ENCODE data around the gene ANP32D. TPM values are rescaled to one million over a fixed set of nuclear protein-coding genes. Genes with fewer than 3 reads are reported as not detected.
"Not testable (repeated sequence)": the region's sequence is repeated elsewhere in the genome, so short reads cannot be mapped to it uniquely, and the experiment has no call there.

Gene ANP32D
- total and polyA plus RNA-seq, 4 experiments from 2014 or later: not detected

DNA sequence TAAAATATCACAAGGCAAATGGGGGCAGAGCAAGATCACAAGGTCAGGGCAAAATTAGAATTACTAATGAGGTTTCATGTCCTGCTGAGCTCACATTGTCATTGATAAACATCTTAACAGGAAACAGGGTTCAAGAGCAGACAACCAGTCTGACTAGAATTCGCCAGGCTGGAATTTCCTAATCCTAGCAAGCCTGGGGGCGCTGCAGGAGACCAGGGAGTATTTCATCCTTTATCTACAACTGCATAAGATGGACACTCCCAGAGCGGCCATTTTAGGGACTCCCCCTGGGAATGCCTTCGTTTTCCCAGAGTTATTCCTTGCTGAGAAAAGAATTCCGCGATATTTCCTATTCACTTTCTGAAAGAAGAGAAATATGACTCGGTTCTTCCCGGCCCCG is 3.3 kb upstream of the ANP32D start:
- POLR2A ChIA-PET (ENCODE audit: partially characterized antibody); H3K4me1 ChIP-seq (ENCODE audit: insufficient read depth, low read length); H3K4me3 ChIP-seq (ENCODE audit: low read length in 2 of 2); H3K27ac ChIP-seq (ENCODE audit: low read depth, low read length); H3K27me3 ChIP-seq (ENCODE audit: insufficient read depth, low read length); H3K9me3 ChIP-seq (ENCODE audit: control insufficient read depth in 1 of 2, low read length in 2 of 2); CTCF ChIA-PET (ENCODE audit: partially characterized antibody); H3K36me3 Mint-ChIP-seq; DNase-seq; H3K36me3 ChIP-seq (ENCODE audit: insufficient read depth, low read length); intact Hi-C loops (cut with micrococcal nuclease); H3K27ac Mint-ChIP-seq; H3K4me3 Mint-ChIP-seq; H3K4me1 Mint-ChIP-seq: not testable (repeated sequence)
- H3K27me3 Mint-ChIP-seq: peaks cover 12 to 13% of the 10 kb centered on the region in 2 donors
- H3K9me3 Mint-ChIP-seq: peaks cover 11 to 58% (median 44%) of the 10 kb centered on the region in 8 donors

DNA sequence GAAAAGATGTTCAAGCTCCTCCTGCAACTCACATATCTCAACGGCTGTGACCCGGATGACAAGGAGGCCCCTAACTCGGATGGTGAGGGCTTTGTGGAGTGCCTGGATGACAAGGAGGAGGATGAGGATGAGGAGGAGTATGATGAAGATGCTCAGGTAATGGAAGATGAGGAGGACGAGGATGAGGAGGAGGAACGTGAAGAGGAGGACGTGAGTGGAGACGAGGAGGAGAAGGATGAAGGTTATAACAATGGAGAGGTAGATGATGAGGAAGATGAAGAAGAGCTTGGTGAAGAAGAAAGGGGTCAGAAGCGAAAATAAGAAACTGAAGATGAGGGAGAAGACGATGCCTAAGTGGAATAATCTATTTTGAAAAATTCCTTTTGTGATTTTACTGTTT is 702 bp downstream of the ANP32D start:
- no peaks in the 10 kb centered on the region for H3K4me1 ChIP-seq (ENCODE audit: insufficient read depth, low read length)
- no peak overlapping the region for H3K27ac ChIP-seq (ENCODE audit: low read depth, low read length)
- H3K9me3 Mint-ChIP-seq: peaks cover 9 to 50% (median 39%) of the 10 kb centered on the region in 8 donors
- H3K4me3 ChIP-seq (ENCODE audit: low read length in 2 of 2): no peak overlapping the region
- H3K27me3 Mint-ChIP-seq: peaks cover 15 to 16% of the 10 kb centered on the region in 2 donors
- no peaks in the 10 kb centered on the region for H3K4me1 Mint-ChIP-seq
- peaks cover 0 to 7% of the 10 kb centered on the region in 2 donors for H3K9me3 ChIP-seq (ENCODE audit: control insufficient read depth in 1 of 2, low read length in 2 of 2)
- no peaks in the 10 kb centered on the region for H3K27me3 ChIP-seq (ENCODE audit: insufficient read depth, low read length)
- intact Hi-C loops (cut with micrococcal nuclease): no loop called here
- H3K27ac Mint-ChIP-seq: no peak overlapping the region
- DNase-seq: no peak
- CTCF ChIA-PET (ENCODE audit: partially characterized antibody): no interaction called here
- H3K36me3 ChIP-seq (ENCODE audit: insufficient read depth, low read length): no peaks in the 10 kb centered on the region
- no peak overlapping the region for H3K4me3 Mint-ChIP-seq
- POLR2A ChIA-PET (ENCODE audit: partially characterized antibody): no interaction called here
- H3K36me3 Mint-ChIP-seq: peaks cover 5 to 9% of the 10 kb centered on the region in 2 donors

DNA sequence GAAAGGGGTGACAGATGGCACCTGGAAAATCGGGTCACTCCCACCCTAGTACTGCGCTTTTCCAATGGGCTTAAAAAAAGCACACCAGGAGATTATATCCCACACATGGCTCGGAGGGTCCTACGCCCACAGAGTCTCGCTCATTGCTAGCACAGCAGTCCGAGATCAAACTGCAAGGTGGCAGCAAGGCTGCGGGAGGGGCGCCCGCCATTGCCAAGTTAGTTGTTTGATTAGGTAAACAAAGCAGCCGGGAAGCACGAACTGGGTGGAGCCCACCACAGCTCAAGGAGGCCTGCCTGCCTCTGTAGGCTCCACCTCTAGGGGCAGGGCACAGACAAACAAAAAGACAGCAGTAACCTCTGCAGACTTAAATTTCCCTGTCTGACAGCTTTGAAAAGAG is 2.1 kb downstream of the ANP32D start:
- H3K27ac Mint-ChIP-seq; DNase-seq; H3K36me3 ChIP-seq (ENCODE audit: insufficient read depth, low read length); H3K4me1 ChIP-seq (ENCODE audit: insufficient read depth, low read length); H3K36me3 Mint-ChIP-seq; CTCF ChIA-PET (ENCODE audit: partially characterized antibody); H3K27me3 ChIP-seq (ENCODE audit: insufficient read depth, low read length); POLR2A ChIA-PET (ENCODE audit: partially characterized antibody); H3K4me3 ChIP-seq (ENCODE audit: low read length in 2 of 2); H3K4me3 Mint-ChIP-seq; intact Hi-C loops (cut with micrococcal nuclease); H3K4me1 Mint-ChIP-seq; H3K27ac ChIP-seq (ENCODE audit: low read depth, low read length); H3K9me3 ChIP-seq (ENCODE audit: control insufficient read depth in 1 of 2, low read length in 2 of 2): not testable (repeated sequence)
- H3K9me3 Mint-ChIP-seq: peaks cover 9 to 42% (median 29%) of the 10 kb centered on the region in 8 donors
- peaks cover 15 to 16% of the 10 kb centered on the region in 2 donors for H3K27me3 Mint-ChIP-seq

DNA sequence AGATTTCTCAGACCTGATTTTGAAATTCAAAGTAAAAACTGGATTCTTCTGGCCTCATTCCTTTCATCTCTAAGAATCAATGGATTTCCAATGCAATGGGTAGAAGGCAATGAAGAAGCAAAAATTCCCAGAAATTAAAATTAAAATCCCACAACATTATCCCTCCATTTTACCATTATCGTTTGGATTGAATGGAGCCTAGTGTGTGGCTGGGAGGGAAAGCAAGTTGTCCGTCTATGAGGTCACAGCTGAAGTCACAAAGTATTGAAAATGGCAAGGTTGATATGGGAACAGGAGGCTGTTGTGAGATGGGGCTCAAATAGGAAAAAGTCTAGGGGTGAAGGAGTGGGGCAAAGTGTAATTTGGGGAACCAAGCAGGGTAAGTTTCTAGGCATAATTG is 9.8 kb downstream of the ANP32D start, which contains the start of gene C12orf54:
Gene C12orf54 (plus strand): TSS at position 301 of the 400 bp plus-strand sequence. CDS start 799 bp downstream, outside the sequence.
- intact Hi-C loops (cut with micrococcal nuclease): no loop called here
- H3K4me3 ChIP-seq (ENCODE audit: low read length in 2 of 2): no peak within 1 kb of the TSS
- DNase-seq: no peak
- H3K36me3 ChIP-seq (ENCODE audit: insufficient read depth, low read length): no peaks in the 10 kb centered on the region
- Mint-ChIP-seq H3K27me3 (peaks cover 9 to 11% of the 10 kb centered on the region in 2 donors), H3K4me3 (no peak within 1 kb of the TSS), H3K4me1 (no peaks in the 10 kb centered on the region), H3K9me3 (peaks cover 3 to 19% (median 9%) of the 10 kb centered on the region in 8 donors), H3K36me3 (peaks cover 0 to 4% of the 10 kb centered on the region in 2 donors), H3K27ac (peak within 1 kb of the TSS in 1 of 7 donors; percentile 1)
- POLR2A ChIA-PET (ENCODE audit: partially characterized antibody): interaction anchor here (0.6 kb wide), 1 partner anchor 11 kb away, joined by 3 read pairs; no protein-coding TSS in a partner anchor
- H3K27me3 ChIP-seq (ENCODE audit: insufficient read depth, low read length): no peaks in the 10 kb centered on the region
- H3K27ac ChIP-seq (ENCODE audit: low read depth, low read length): no peak within 1 kb of the TSS
- no peaks in the 10 kb centered on the region for H3K9me3 ChIP-seq (ENCODE audit: control insufficient read depth in 1 of 2, low read length in 2 of 2)
- CTCF ChIA-PET (ENCODE audit: partially characterized antibody): no interaction called here
- no peaks in the 10 kb centered on the region for H3K4me1 ChIP-seq (ENCODE audit: insufficient read depth, low read length)

DNA sequence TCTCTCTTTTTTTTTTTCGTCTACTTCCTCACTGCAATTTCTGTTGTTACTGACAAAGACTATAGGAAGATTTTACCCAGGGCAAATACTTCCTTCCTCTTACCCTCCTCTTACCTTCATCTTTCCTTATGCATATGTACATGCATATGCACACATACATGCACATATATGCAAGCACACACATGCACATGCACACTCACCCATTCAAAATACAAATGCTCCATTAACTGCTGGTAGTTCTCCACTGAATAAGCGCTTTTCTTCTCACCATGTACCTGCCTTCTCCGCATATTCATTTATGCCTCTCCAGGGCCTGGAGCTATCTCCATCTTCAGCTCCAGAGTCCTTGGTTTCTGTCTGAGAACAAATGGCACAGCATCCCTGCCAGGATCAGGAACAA is 10.6 kb downstream of the ANP32D start:
- ChIA-PET CTCF (ENCODE audit: partially characterized antibody) (no interaction called here), POLR2A (ENCODE audit: partially characterized antibody) (no interaction called here)
- no peaks in the 10 kb centered on the region for H3K4me1 ChIP-seq (ENCODE audit: insufficient read depth, low read length)
- no peaks in the 10 kb centered on the region for H3K36me3 ChIP-seq (ENCODE audit: insufficient read depth, low read length)
- Mint-ChIP-seq H3K4me1 (no peaks in the 10 kb centered on the region), H3K27ac (peak overlapping the region in 1 of 7 donors; percentile 1), H3K9me3 (peaks cover 3 to 17% (median 9%) of the 10 kb centered on the region in 8 donors), H3K36me3 (peaks cover 0 to 4% of the 10 kb centered on the region in 2 donors), H3K4me3 (no peak overlapping the region), H3K27me3 (peaks cover 9% of the 10 kb centered on the region in 2 donors)
- no peaks in the 10 kb centered on the region for H3K9me3 ChIP-seq (ENCODE audit: control insufficient read depth in 1 of 2, low read length in 2 of 2)
- no peak overlapping the region for H3K27ac ChIP-seq (ENCODE audit: low read depth, low read length)
- DNase-seq: no peak
- intact Hi-C loops (cut with micrococcal nuclease): no loop called here
- no peak overlapping the region for H3K4me3 ChIP-seq (ENCODE audit: low read length in 2 of 2)
- no peaks in the 10 kb centered on the region for H3K27me3 ChIP-seq (ENCODE audit: insufficient read depth, low read length)

DNA sequence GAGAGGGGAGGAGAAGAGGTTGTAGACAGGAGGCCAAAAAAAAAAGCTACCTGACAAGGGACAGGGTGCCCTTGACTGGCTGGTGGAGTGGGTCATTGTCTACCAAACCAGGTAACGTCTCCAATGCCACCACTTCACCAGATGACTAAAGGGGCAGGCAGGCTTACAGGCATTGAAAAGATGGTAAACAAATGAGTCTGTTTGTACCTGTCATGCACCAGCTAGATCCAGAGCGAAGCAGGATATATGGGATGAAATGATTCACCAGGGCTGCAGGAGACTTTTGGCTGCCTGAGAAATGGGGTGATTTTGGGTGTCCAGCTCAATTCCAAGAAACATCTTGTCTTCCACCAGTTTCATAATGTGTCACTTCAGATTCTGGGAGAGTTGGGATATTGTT is 13.9 kb downstream of the ANP32D start:
- intact Hi-C loops (cut with micrococcal nuclease): no loop called here

DNA sequence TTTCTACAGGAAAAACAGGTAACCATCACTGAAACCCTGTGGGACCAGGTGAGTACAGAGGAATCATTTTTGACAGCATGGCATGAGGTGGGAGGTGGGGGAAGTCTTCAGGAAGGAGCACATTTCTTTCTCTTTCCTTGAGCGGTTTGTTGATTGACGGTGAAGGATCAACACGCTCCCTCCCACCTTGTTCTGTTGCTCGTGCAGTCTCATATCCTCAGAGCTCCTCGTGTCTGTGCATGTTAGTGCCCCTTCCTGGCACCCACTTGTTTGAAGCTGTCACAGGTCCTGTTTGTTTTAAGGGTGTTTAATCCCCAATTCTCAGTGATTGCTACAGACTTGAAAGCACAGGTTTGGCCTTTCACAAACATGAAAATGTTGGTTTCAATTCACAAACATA is 14.3 kb downstream of the ANP32D start:
- H3K36me3 ChIP-seq (ENCODE audit: insufficient read depth, low read length): no peaks in the 10 kb centered on the region
- intact Hi-C loops (cut with micrococcal nuclease): no loop called here
- DNase-seq: no peak
- H3K27ac ChIP-seq (ENCODE audit: low read depth, low read length): no peak overlapping the region
- Mint-ChIP-seq H3K36me3 (peaks cover 0 to 4% of the 10 kb centered on the region in 2 donors), H3K4me1 (no peaks in the 10 kb centered on the region), H3K9me3 (peaks cover 0 to 4% (median 0%) of the 10 kb centered on the region in 8 donors), H3K27ac (no peak overlapping the region), H3K27me3 (peaks cover 9 to 14% of the 10 kb centered on the region in 2 donors), H3K4me3 (no peak overlapping the region)
- no peaks in the 10 kb centered on the region for H3K4me1 ChIP-seq (ENCODE audit: insufficient read depth, low read length)
- POLR2A ChIA-PET (ENCODE audit: partially characterized antibody): no interaction called here
- H3K27me3 ChIP-seq (ENCODE audit: insufficient read depth, low read length): no peaks in the 10 kb centered on the region
- H3K4me3 ChIP-seq (ENCODE audit: low read length in 2 of 2): no peak overlapping the region
- CTCF ChIA-PET (ENCODE audit: partially characterized antibody): no interaction called here
- H3K9me3 ChIP-seq (ENCODE audit: control insufficient read depth in 1 of 2, low read length in 2 of 2): no peaks in the 10 kb centered on the region

More for the DNA sequence above, 13.9 kb downstream of the ANP32D start:
- no peaks in the 10 kb centered on the region for H3K27me3 ChIP-seq (ENCODE audit: insufficient read depth, low read length)
- Mint-ChIP-seq H3K36me3 (peaks cover 0 to 4% of the 10 kb centered on the region in 2 donors), H3K27ac (no peak overlapping the region), H3K9me3 (peaks cover 0 to 4% (median 0%) of the 10 kb centered on the region in 8 donors), H3K27me3 (peaks cover 9 to 12% of the 10 kb centered on the region in 2 donors), H3K4me3 (no peak overlapping the region), H3K4me1 (no peaks in the 10 kb centered on the region)
- H3K4me3 ChIP-seq (ENCODE audit: low read length in 2 of 2): no peak overlapping the region
- H3K4me1 ChIP-seq (ENCODE audit: insufficient read depth, low read length): no peaks in the 10 kb centered on the region
- DNase-seq: no peak
- H3K27ac ChIP-seq (ENCODE audit: low read depth, low read length): no peak overlapping the region
- CTCF ChIA-PET (ENCODE audit: partially characterized antibody): no interaction called here
- no peaks in the 10 kb centered on the region for H3K36me3 ChIP-seq (ENCODE audit: insufficient read depth, low read length)
- POLR2A ChIA-PET (ENCODE audit: partially characterized antibody): no interaction called here
- no peaks in the 10 kb centered on the region for H3K9me3 ChIP-seq (ENCODE audit: control insufficient read depth in 1 of 2, low read length in 2 of 2)

DNA sequence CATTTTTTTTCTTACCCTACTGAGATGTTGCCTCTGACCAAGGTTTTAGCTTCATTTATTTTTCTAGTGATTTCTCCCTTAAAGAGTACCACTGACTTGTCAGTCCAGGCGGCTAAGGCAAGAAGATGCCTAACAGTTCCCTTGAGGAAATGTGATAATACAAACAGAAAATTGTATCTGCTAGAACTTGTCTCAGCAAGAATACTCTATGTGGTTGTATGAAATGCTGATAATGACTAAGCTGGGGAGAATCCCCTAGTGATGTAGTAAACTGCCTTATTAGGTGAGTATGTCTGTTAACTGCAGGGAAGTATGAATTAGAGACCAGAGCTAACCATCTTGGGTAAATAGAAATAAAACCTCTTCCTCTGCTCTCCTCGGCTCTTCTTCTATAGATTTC is 16.7 kb downstream of the ANP32D start:
- CTCF ChIA-PET (ENCODE audit: partially characterized antibody): no interaction called here
- no peaks in the 10 kb centered on the region for H3K4me1 Mint-ChIP-seq
- intact Hi-C loops (cut with micrococcal nuclease): no loop called here

More for the DNA sequence above, 16.7 kb downstream of the ANP32D start:
- no peak for DNase-seq
- Histone ChIP-seq H3K36me3 (ENCODE audit: insufficient read depth, low read length) (no peaks in the 10 kb centered on the region), H3K27ac (ENCODE audit: low read depth, low read length) (no peak overlapping the region), H3K4me1 (ENCODE audit: insufficient read depth, low read length) (no peaks in the 10 kb centered on the region), H3K27me3 (ENCODE audit: insufficient read depth, low read length) (no peaks in the 10 kb centered on the region), H3K9me3 (ENCODE audit: control insufficient read depth in 1 of 2, low read length in 2 of 2) (no peaks in the 10 kb centered on the region), H3K4me3 (ENCODE audit: low read length in 2 of 2) (no peak overlapping the region)
- POLR2A ChIA-PET (ENCODE audit: partially characterized antibody): no interaction called here
- Mint-ChIP-seq H3K27me3 (peaks cover 1 to 11% of the 10 kb centered on the region in 2 donors), H3K9me3 (no peaks in the 10 kb centered on the region), H3K27ac (no peak overlapping the region), H3K4me3 (no peak overlapping the region), H3K36me3 (peaks cover 0 to 4% of the 10 kb centered on the region in 2 donors)

All from CD4-positive, alpha-beta memory T cell (primary cell).